ENCODE data around the gene LIPA.
"Not testable (repeated sequence)": the region's sequence is repeated elsewhere in the genome, so short reads cannot be mapped to it uniquely, and the experiment has no call there.

DNA sequence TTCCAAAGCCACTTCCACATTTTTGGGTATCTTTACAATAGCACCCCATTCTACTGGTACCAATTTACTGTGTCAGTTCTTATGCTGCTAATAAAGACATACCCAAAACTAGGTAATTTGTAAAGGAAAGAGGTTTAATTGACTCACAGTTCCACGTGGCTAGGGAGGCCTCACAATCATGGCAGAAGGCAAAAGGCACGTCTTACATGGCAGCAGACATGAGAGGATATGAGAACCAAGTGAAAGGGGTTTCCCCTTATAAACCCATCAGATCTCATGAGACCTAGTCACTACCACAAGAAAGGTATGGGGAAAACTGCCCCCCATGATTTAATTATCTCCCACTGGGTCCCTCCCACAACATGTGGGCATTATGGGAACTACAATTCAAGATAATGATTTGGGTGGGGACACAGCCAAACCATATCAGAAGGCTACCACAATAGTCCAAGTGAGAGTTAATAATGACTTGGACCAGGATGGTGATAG lies 3.6 kb upstream of the LIPA start:
- TF ChIP-seq, protein P1, sequence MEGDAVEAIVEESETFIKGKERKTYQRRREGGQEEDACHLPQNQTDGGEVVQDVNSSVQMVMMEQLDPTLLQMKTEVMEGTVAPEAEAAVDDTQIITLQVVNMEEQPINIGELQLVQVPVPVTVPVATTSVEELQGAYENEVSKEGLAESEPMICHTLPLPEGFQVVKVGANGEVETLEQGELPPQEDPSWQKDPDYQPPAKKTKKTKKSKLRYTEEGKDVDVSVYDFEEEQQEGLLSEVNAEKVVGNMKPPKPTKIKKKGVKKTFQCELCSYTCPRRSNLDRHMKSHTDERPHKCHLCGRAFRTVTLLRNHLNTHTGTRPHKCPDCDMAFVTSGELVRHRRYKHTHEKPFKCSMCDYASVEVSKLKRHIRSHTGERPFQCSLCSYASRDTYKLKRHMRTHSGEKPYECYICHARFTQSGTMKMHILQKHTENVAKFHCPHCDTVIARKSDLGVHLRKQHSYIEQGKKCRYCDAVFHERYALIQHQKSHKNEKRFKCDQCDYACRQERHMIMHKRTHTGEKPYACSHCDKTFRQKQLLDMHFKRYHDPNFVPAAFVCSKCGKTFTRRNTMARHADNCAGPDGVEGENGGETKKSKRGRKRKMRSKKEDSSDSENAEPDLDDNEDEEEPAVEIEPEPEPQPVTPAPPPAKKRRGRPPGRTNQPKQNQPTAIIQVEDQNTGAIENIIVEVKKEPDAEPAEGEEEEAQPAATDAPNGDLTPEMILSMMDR (IDR thresholded peaks at IDR 0.05) = not testable (repeated sequence)
- TF ChIP-seq POLR2A (IDR thresholded peaks at IDR 0.05) = not testable (repeated sequence)
